B cell (primary cell): ENCODE data around the gene GJC1. TPM values are rescaled to one million over a fixed set of nuclear protein-coding genes. Genes with fewer than 3 reads are reported as not detected.

Experiments
- ATAC-seq: fragments of 200-7000 bp; cut with Tn5 transposase; one replicate; pipeline ENCODE4 v1.10.0; 2021; ENCODE audit warnings: low read depth, mild to moderate bottlenecking, moderate number of reproducible peaks, moderate library complexity
- CTCF ChIA-PET: fragments of 350-600 bp; sonication (Branson Sonifier 250); formaldehyde crosslinking; loops from one replicate; lab custom pipeline; 2021; ENCODE audit warnings: antibody characterized with exemption, inconsistent platforms; lab: Charles Lee
- POLR2A ChIA-PET: fragments of 350-600 bp; sonication (Branson Sonifier 250); formaldehyde crosslinking; loops from one replicate; lab custom pipeline; 2021; ENCODE audit warnings: antibody characterized with exemption; lab: Charles Lee
- DNase-seq: peaks from one replicate; pipeline ENCODE4 v3.0.0; 2013
- H2AFZ ChIP-seq: 2 replicates; pipeline ENCODE4 v1.6.1; 2012; ENCODE audit warnings: mild to moderate bottlenecking, low read depth, low read length; ENCODE audit not compliant: insufficient read depth, poor library complexity, severe bottlenecking
- H3K27ac ChIP-seq, 2 donors: 1 replicate in 1 of 2; 2 replicates in 1 of 2; pipeline ENCODE4 v1.5.1; 2012 to 2013; ENCODE audit warnings: low read length in 2 of 2, mild to moderate bottlenecking in 2 of 2, moderate library complexity in 1 of 2
- H3K27me3 ChIP-seq, 4 experiments: fragments of 200-600 bp in 1 of 4; sonication (generic) in 1 of 4; replicated peaks in 1 of 4; 1 replicate in 2 of 4; 2 replicates in 2 of 4; pipeline versions ENCODE4 v1.6.1 to v1.7.0; 2013 to 2016; ENCODE audit warnings: low read length in 3 of 4, mild to moderate bottlenecking in 2 of 4, mixed read lengths in 1 of 4, moderate library complexity in 1 of 4; ENCODE audit not compliant: insufficient read depth in 4 of 4, control insufficient read depth in 3 of 4; ENCODE audit errors: control extremely low read depth in 1 of 4
- H3K36me3 ChIP-seq, 2 experiments: replicated peaks in 1 of 2; 1 replicate in 1 of 2; 2 replicates in 1 of 2; pipeline versions ENCODE4 v1.6.1 to v1.7.1; 2013; ENCODE audit warnings: low read length in 1 of 2; ENCODE audit not compliant: insufficient read depth in 2 of 2, control insufficient read depth in 1 of 2; ENCODE audit errors: control extremely low read depth in 1 of 2, extremely low read depth in 1 of 2
- H3K4me1 ChIP-seq, 2 donors: fragments of 200-600 bp in 1 of 2; sonication (generic) in 1 of 2; 1 replicate in 1 of 2; 2 replicates in 1 of 2; pipeline versions ENCODE4 v1.5.1 to v1.6.1; 2013 to 2017; ENCODE audit warnings: low read length in 2 of 2; ENCODE audit not compliant: control insufficient read depth in 2 of 2, insufficient read depth in 2 of 2
- H3K4me2 ChIP-seq: replicated peaks from 2 replicates; pipeline ENCODE3; 2012; ENCODE audit warnings: mild to moderate bottlenecking, low read depth, low read length; ENCODE audit not compliant: poor library complexity, severe bottlenecking
- H3K4me3 ChIP-seq, 5 experiments: fragments of 200-600 bp in 1 of 5; sonication (generic) in 1 of 5; 1 replicate in 3 of 5; 2 replicates in 2 of 5; pipeline versions ENCODE4 v1.5.1 to v1.7.0; 2011 to 2016; ENCODE audit warnings: low read length in 4 of 5, mild to moderate bottlenecking in 4 of 5, low read depth in 2 of 5, control low read depth in 1 of 5, moderate library complexity in 1 of 5; ENCODE audit not compliant: insufficient read depth in 1 of 5; ENCODE audit errors: control extremely low read depth in 1 of 5, extremely low read depth in 1 of 5
- H3K79me2 ChIP-seq: fragments of 200-600 bp; sonication (generic); one replicate; pipeline ENCODE4 v1.6.0; 2016; ENCODE audit warnings: low read length; ENCODE audit not compliant: control insufficient read depth, insufficient read depth
- H3K9ac ChIP-seq: fragments of 200-600 bp; sonication (generic); 2 replicates; pipeline ENCODE4 v1.6.1; 2017; ENCODE audit warnings: mild to moderate bottlenecking, low read length, moderate library complexity
- H3K9me3 ChIP-seq, 3 donors: one replicate each; pipeline versions ENCODE4 v1.6.1 to v1.7.1; 2013; ENCODE audit warnings: low read length in 2 of 3; ENCODE audit not compliant: control insufficient read depth in 2 of 3, insufficient read depth in 1 of 3; ENCODE audit errors: control extremely low read depth in 1 of 3
- H4K20me1 ChIP-seq: 2 replicates; pipeline ENCODE4 v1.6.0; 2012; ENCODE audit warnings: mild to moderate bottlenecking, low read length; ENCODE audit not compliant: insufficient read depth, control insufficient read depth, poor library complexity, severe bottlenecking
- H3K27ac Mint-ChIP-seq: one replicate; pipeline ENCODE4 v1.8.0; 2021; ENCODE audit warnings: mixed read lengths
- H3K27me3 Mint-ChIP-seq: one replicate; pipeline ENCODE4 v1.8.0; 2021; ENCODE audit warnings: mixed read lengths
- H3K4me1 Mint-ChIP-seq: one replicate; pipeline ENCODE4 v1.8.0; 2021; ENCODE audit warnings: mixed read lengths
- H3K4me3 Mint-ChIP-seq: one replicate; pipeline ENCODE4 v1.8.0; 2021; ENCODE audit warnings: mixed read lengths
- H3K9me3 Mint-ChIP-seq: one replicate; pipeline ENCODE4 v1.8.0; 2022; ENCODE audit warnings: mixed read lengths; ENCODE audit not compliant: insufficient read depth
- EZH2 ChIP-seq: IDR thresholded peaks from 2 replicates; pipeline ENCODE4 v1.6.1; 2012; ENCODE audit warnings: borderline replicate concordance, low read depth, mild to moderate bottlenecking, moderate library complexity, low read length; ENCODE audit not compliant: insufficient read depth, poor library complexity, severe bottlenecking
- WGBS: methylation state at CpG from one replicate; pipeline ENCODE4 v1.1.5; 2013; ENCODE audit warnings: missing lambda C conversion rate; ENCODE audit not compliant: insufficient coverage; 5-methylcytosine and 5-hydroxymethylcytosine counted together
- intact Hi-C: fragments of 100-400 bp; cut with micrococcal nuclease; formaldehyde crosslinking; loops from one replicate; pipeline ENCODE4 v1.10.0; 2022
- polyA plus RNA-seq: library from polyadenylated mRNA; depleted of rRNA; stranded (reverse); fragments of >200 nt; gene quantifications from 2 replicates; pipeline ENCODE4 v1.2.3, GENCODE V29; 2012
- total RNA-seq, 2 donors: library from RNA; stranded (reverse); fragments of 120-200 nt in 1 of 2; gene quantifications; 1 replicate in 1 of 2; 2 replicates in 1 of 2; pipeline versions ENCODE4 v1.2.3 to v1.2.4, GENCODE V29; 2013 to 2022
- TF ChIP-seq, protein P1 (sequence below): fragments of 200-600 bp; IDR thresholded peaks from one replicate; pipeline ENCODE4 v1.8.0; 2022; ENCODE audit warnings: antibody characterized with exemption, mild to moderate bottlenecking

GJC1 gene
- total and polyA plus RNA-seq, 2 donors (not counting 1 experiment from before 2014, with no cell fraction given): not detected

DNA sequence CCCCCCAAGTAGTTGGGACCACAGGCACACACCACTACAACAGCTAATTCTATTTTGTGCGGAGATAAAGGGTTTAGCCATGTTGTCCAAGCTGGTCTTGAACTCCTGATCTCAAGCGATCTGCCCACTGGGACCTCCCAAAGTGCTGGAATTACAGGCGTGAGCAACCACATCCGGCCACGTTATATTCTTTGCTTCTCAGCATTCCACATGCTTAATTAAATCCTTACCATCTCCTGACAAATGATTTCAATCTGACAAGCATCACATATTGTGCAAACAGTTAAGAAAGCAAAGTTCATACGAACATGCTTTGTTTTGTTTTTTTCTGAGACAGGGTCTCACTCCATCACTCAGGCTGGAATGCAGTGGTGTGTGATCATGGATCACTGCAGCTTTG, 35.8 kb upstream of the GJC1 start:
- peaks cover 5 to 79% of the 10 kb centered on the region in 2 experiments for H3K36me3 ChIP-seq

DNA sequence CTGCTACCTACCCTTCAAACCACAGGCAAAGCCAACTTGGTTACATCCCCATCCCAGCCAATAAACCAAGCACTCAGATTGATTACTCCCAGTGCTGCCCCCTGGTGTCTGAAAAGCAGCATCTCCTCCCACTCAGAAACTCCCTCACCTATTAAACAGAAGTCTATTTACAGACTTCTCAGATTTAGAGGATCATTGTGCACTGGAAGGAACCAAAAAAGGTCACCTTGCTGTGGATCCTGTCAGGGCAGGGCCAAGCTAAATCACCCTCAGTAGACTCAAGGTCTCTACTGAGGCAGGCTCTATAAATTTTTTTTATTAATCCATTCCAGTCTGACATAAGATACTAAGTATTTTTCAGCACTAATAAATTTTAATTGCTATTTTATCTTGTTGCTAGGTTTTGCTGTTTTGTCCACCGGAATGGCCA, 35.2 kb upstream of the GJC1 start:
- H3K4me2 ChIP-seq: no peak overlapping the region
- no peaks in the 10 kb centered on the region for H3K9me3 Mint-ChIP-seq
- H3K9me3 ChIP-seq: no peaks in the 10 kb centered on the region
- no peak overlapping the region for H3K9ac ChIP-seq
- CTCF ChIA-PET: interaction anchor here (0.8 to 9.7 kb wide), 17 partner anchors 8 to 332 kb away, joined by 3 to 208 read pairs (median 4); partner anchors contain the start of gene EFTUD2
- POLR2A ChIA-PET: no interaction called here
- H3K79me2 ChIP-seq: no peaks in the 10 kb centered on the region
- no peak overlapping the region for H3K4me3 ChIP-seq
- H3K4me3 Mint-ChIP-seq: no peak overlapping the region
- intact Hi-C loops: loop anchor here (1.0 kb wide), 2 partner anchors 86 to 90 kb away; no protein-coding TSS in a partner anchor
- no peak for TF ChIP-seq EZH2
- TF ChIP-seq, protein P1, sequence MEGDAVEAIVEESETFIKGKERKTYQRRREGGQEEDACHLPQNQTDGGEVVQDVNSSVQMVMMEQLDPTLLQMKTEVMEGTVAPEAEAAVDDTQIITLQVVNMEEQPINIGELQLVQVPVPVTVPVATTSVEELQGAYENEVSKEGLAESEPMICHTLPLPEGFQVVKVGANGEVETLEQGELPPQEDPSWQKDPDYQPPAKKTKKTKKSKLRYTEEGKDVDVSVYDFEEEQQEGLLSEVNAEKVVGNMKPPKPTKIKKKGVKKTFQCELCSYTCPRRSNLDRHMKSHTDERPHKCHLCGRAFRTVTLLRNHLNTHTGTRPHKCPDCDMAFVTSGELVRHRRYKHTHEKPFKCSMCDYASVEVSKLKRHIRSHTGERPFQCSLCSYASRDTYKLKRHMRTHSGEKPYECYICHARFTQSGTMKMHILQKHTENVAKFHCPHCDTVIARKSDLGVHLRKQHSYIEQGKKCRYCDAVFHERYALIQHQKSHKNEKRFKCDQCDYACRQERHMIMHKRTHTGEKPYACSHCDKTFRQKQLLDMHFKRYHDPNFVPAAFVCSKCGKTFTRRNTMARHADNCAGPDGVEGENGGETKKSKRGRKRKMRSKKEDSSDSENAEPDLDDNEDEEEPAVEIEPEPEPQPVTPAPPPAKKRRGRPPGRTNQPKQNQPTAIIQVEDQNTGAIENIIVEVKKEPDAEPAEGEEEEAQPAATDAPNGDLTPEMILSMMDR: peak; percentile 95
- no peak overlapping the region for H3K27ac ChIP-seq
- H3K4me1 ChIP-seq: no peaks in the 10 kb centered on the region
- H3K36me3 ChIP-seq: peaks cover 5 to 82% of the 10 kb centered on the region in 2 experiments
- peak; percentile 60 for ATAC-seq
- H3K27ac Mint-ChIP-seq: no peak overlapping the region
- peak; percentile 80 for DNase-seq
- H2AFZ ChIP-seq: no peak overlapping the region
- peaks cover 5% of the 10 kb centered on the region for H4K20me1 ChIP-seq
- WGBS: no CpG with 5 or more reads among the region's 1 CpG
- H3K4me1 Mint-ChIP-seq: no peaks in the 10 kb centered on the region
- H3K27me3 ChIP-seq: no peaks in the 10 kb centered on the region
- no peaks in the 10 kb centered on the region for H3K27me3 Mint-ChIP-seq

More for the DNA sequence above, 35.8 kb upstream of the GJC1 start:
- no peak overlapping the region for H3K27ac ChIP-seq
- CTCF ChIA-PET: interaction anchor here (0.6 to 9.7 kb wide), 9 partner anchors 9 to 895 kb away, joined by 3 to 208 read pairs (median 5); partner anchors contain the start of gene EFTUD2
- no peaks in the 10 kb centered on the region for H3K4me1 Mint-ChIP-seq
- TF ChIP-seq, protein P1: no peak
- TF ChIP-seq EZH2: no peak
- no peak overlapping the region for H3K4me2 ChIP-seq
- H2AFZ ChIP-seq: no peak overlapping the region
- H3K27me3 ChIP-seq: no peaks in the 10 kb centered on the region
- no peak overlapping the region for H3K27ac Mint-ChIP-seq
- no peaks in the 10 kb centered on the region for H3K9me3 ChIP-seq
- no peaks in the 10 kb centered on the region for H3K4me1 ChIP-seq
- no peak overlapping the region for H3K4me3 Mint-ChIP-seq
- H3K4me3 ChIP-seq: no peak overlapping the region
- no peaks in the 10 kb centered on the region for H3K27me3 Mint-ChIP-seq
- no peak overlapping the region for H3K9ac ChIP-seq
- intact Hi-C loops: loop anchor here (1.0 kb wide), 2 partner anchors 87 to 91 kb away; no protein-coding TSS in a partner anchor
- H3K79me2 ChIP-seq: no peaks in the 10 kb centered on the region
- peaks cover 5% of the 10 kb centered on the region for H4K20me1 ChIP-seq
- no peak for DNase-seq
- ATAC-seq: no peak
- H3K9me3 Mint-ChIP-seq: no peaks in the 10 kb centered on the region
- POLR2A ChIA-PET: no interaction called here
- WGBS: 97% methylated on average over 6 of the region's 6 CpGs
